ENCODE results near the gene HDAC3.

Gene HDAC3

GRCh38 chr5:141636413-141637122 lies at the start of gene HDAC3, which contains the start of gene RELL2:
Gene HDAC3 (minus strand): TSS chr5:141636849. CDS start chr5:141636790, 59 bp downstream.
Gene RELL2 (plus strand): TSS chr5:141636997. CDS start chr5:141638226, 1,229 bp downstream.
- peak; percentile 91 to 99 (median 96) for DNase-seq
- intact Hi-C loops (cut with DNase I) = loop anchor here (2.0 kb wide), 1 partner anchor 18 kb away; the partner anchor contains the start of gene DIAPH1

GRCh38 chr5:141685591-141685990 lies 48.9 kb upstream of the HDAC3 start:
- intact Hi-C loops (cut with DNase I) = no loop called here
- DNase-seq = no peak

- intact Hi-C loops (cut with DNase I) = no loop called here
- peak in 1 of 10 donors; percentile 25 for DNase-seq
Measured at GRCh38 chr5:141683596-141684141, 47.0 kb upstream of the HDAC3 start.

- DNase-seq = peak in 3 of 10 donors; percentile 28 to 85 (median 47)
- intact Hi-C loops (cut with DNase I) = no loop called here
Measured at GRCh38 chr5:141681695-141682641, 45.3 kb upstream of the HDAC3 start, which contains the start of gene ARAP3. Gene ARAP3 (minus strand): TSS chr5:141682230. CDS start chr5:141680486, 1,744 bp downstream.

- intact Hi-C loops (cut with DNase I) = no loop called here
- DNase-seq = peak in 1 of 10 donors; percentile 67
Measured at GRCh38 chr5:141681295-141681694, 44.6 kb upstream of the HDAC3 start.

GRCh38 chr5:141680751-141681201 lies 44.1 kb upstream of the HDAC3 start:
- intact Hi-C loops (cut with DNase I) = no loop called here
- peak in 1 of 10 donors; percentile 75 for DNase-seq

- peak in 1 of 10 donors; percentile 80 for DNase-seq
- intact Hi-C loops (cut with DNase I) = no loop called here
Measured at GRCh38 chr5:141680178-141680577, 43.5 kb upstream of the HDAC3 start.

GRCh38 chr5:141677415-141677814 lies 40.8 kb upstream of the HDAC3 start:
- intact Hi-C loops (cut with DNase I) = no loop called here
- DNase-seq = no peak

- no peak for DNase-seq
- intact Hi-C loops (cut with DNase I) = no loop called here
Measured at GRCh38 chr5:141675672-141676071, 39.0 kb upstream of the HDAC3 start.

GRCh38 chr5:141674747-141675146 lies 38.1 kb upstream of the HDAC3 start:
- peak in 1 of 10 donors; percentile 9 for DNase-seq
- intact Hi-C loops (cut with DNase I) = no loop called here

GRCh38 chr5:141672841-141673813 lies 36.5 kb upstream of the HDAC3 start:
- intact Hi-C loops (cut with DNase I) = no loop called here
- peak in 3 of 10 donors; percentile 36 to 90 (median 79) for DNase-seq

GRCh38 chr5:141672071-141672840 lies 35.6 kb upstream of the HDAC3 start:
- peak in 1 of 10 donors; percentile 79 for DNase-seq
- intact Hi-C loops (cut with DNase I) = no loop called here

- no peak for DNase-seq
- intact Hi-C loops (cut with DNase I) = no loop called here
Measured at GRCh38 chr5:141669520-141669919, 32.9 kb upstream of the HDAC3 start.

GRCh38 chr5:141668601-141669265 lies 32.1 kb upstream of the HDAC3 start:
- intact Hi-C loops (cut with DNase I) = no loop called here
- no peak for DNase-seq

- intact Hi-C loops (cut with DNase I) = loop anchor here (1.0 kb wide), 1 partner anchor 294 kb away; no protein-coding TSS in a partner anchor
- DNase-seq = no peak
Measured at GRCh38 chr5:141665995-141666940, 29.6 kb upstream of the HDAC3 start.

GRCh38 chr5:141664733-141665461 lies 28.2 kb upstream of the HDAC3 start:
- intact Hi-C loops (cut with DNase I) = loop anchor here (1.0 kb wide), 1 partner anchor 295 kb away; no protein-coding TSS in a partner anchor
- DNase-seq = peak; percentile 49 to 96 (median 76)

Data from posterior cingulate gyrus (tissue), 11 donors.